GM21825 (cell line): ENCODE measurements around the gene ASIC3.

Experiments
- ATAC-seq: cut with Tn5 transposase; IDR thresholded peaks from one replicate; pipeline ENCODE4 v1.9.1; 2021; ENCODE audit warnings: mild to moderate bottlenecking, moderate library complexity; ENCODE audit not compliant: unreplicated experiment

ASIC3 gene

GRCh38 chr7:151083071-151083823 lies 34.9 kb downstream of the ASIC3 start, which contains the start of gene TMUB1:
TMUB1 (minus strand) TSS chr7:151083493; CDS start chr7:151082563, 930 bp downstream.
- ATAC-seq = peak; percentile 50

- ATAC-seq = no peak
Measured at GRCh38 chr7:151083824-151084160, 35.5 kb downstream of the ASIC3 start.

GRCh38 chr7:151085329-151085690 lies 37.0 kb downstream of the ASIC3 start:
- ATAC-seq = no peak

GRCh38 chr7:151085691-151086620 lies 37.6 kb downstream of the ASIC3 start, which contains the start of gene AGAP3:
AGAP3 (plus strand) TSS chr7:151086475; CDS start chr7:151086742, 267 bp downstream.
- peak; percentile 38 for ATAC-seq

GRCh38 chr7:151086802-151087244 lies 38.5 kb downstream of the ASIC3 start:
- ATAC-seq = no peak

DNA sequence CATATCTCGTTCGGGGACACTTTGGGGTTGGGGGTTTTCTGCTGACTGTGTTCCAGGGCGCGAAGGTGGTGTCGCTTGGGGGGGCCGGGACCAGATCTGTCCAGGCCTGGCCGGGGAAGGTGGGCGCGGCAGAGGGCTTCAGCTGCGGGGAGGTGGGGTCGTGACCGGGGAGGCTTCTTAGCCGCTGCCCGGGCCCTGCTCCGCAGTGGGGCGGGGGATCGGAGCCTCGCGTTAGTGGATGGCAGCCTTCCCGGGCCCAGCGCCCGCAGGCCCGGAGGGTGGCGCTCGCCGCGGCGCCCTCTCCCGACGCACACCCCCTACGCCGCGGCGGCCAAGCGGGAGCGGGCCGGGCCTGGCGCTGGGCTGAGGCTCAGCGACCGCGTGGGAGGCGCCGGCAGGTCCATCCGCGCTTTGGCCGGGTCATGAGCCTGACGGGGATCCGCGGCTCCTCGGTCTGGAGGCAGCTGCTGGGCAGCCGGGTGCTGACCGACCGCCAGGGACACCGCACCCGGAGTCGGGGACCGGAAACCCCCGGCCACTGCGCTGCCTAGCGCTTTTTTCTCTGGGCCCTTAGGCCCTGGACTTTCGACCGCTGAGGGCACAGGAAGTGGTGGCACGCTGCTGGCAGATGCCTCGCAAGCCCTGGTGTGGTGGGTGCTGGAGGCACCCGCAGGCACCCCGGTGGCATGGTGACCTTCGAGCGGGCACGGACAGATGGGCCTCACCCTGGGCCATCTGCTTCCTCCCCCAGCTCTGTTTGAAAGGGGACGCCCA lies 39.1 kb downstream of the ASIC3 start:
- ATAC-seq = no peak

- no peak for ATAC-seq
Measured at GRCh38 chr7:151088019-151088855, 39.9 kb downstream of the ASIC3 start.

DNA sequence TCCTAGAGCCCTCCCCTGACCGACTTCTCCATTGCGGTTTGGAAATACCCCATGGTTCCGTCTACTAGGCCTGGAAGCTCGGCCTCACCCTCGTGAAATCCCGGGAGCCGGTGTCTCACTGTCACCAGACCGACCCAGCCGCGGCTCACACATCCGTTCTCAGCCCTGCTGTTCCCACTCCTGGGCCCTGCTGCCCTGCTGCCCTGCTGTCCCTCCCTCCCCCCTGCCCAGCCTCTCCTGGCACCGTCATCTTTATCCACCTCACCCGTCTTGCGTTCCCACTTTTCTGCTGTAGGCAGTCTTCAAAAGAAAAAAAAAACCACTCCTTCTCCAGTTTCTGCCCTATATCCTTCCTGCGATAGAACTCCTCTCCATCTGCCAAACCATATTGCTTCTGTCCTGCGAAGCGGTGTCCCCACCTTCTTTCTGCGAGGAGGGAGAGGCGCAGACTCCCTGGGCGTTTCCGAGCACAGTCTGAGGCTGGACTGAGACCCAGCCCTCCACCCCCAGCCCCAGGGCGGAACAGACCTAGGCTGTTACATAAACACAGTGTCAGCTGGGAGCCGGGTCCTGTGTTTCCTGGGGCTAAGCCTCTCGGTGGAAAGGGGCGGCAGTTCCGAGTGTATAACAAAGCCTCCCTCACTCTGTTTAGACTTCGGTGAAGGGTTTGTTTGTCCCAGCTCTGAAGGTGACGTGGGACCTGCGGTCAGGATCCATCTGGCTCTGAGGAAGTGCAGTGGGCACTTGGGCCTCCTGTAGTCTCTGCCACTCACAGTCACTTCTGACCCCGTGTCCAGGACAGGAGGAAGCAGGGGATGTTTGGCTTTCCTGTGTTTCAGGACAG lies 40.7 kb downstream of the ASIC3 start:
- ATAC-seq = no peak

- no peak for ATAC-seq
Measured at GRCh38 chr7:151089893-151090730, 41.8 kb downstream of the ASIC3 start.

DNA sequence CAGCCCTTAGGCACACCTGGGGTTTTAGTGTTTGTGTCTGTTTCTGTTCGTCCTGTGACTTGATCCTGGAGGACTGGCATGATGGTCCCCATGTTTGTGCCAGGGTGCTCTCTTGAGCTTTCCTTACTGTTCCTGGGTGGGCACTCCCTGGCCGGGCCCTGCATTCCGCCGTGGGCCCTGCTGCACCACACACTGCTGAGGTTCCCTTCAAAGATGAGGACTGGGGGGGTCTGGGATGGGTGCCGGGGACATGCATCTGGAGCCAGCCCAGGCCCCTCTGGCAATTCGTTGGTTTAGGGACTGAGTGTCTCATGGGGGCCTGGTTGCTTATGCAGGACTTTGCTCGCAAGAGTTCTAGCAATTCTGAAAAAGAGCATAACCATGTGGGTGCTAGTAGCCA lies 42.7 kb downstream of the ASIC3 start:
- no peak for ATAC-seq

- no peak for ATAC-seq
Measured at GRCh38 chr7:151091431-151091830, 43.1 kb downstream of the ASIC3 start.

- no peak for ATAC-seq
Measured at GRCh38 chr7:151091988-151092387, 43.7 kb downstream of the ASIC3 start.

- ATAC-seq = no peak
Measured at GRCh38 chr7:151093748-151094147, 45.4 kb downstream of the ASIC3 start.

DNA sequence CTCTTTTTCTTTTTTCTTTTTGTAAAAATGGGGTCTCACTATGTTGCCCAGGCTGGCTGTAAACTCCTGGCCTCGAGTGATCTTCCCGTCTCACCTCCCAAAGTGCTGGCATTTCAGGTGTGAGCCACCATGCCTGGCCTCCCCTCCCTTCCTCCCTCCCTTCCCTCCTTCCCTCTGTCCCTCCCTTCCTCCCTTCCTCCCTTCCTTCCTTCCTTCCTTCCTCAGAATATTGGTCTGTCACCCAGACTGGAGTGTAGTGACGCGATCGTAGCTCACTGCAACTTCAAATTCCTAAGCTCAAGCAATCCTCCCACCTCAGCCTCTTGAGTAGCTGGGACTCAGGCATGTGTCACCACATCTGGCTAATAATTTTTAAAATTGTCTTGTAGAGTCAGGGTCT lies 46.3 kb downstream of the ASIC3 start:
- no peak for ATAC-seq

DNA sequence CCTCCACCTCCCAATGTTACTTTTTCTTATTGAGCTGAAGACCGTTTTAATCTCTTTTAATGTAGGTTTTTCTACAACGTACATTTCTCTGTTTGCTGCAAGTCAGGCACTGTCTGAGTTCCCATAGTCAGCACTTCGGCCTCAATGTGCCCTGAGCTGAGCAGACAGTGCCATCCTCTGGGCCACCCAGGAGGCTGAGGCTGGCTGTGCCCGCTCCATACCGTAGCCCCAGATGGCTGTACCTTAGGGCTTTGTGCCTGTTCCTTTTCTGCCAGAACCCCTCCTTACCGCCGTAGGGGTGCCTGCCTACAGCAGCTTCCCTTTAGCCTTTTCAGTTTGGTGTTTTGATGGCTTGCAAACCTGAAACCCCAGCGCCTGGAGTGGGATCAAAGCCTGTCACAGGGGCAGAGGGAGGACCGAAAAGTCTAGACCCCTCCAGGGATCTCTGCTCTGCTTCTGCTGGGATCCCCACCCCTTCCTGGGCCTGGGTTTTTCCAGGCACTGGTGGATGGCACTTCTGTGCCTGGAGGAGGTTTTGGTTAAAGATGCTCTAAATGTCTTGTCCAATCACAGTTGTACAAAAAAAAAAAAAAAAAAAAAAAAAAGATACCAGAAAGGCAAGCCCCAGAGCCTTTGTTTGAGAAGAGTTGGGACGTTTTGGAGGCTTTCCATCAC lies 46.9 kb downstream of the ASIC3 start:
- no peak for ATAC-seq

GRCh38 chr7:151095828-151096475 lies 47.6 kb downstream of the ASIC3 start:
- ATAC-seq = no peak

GRCh38 chr7:151099486-151100211 lies 51.3 kb downstream of the ASIC3 start:
- no peak for ATAC-seq
